OCI-M1 (cell line): Measurements from ENCODE around the gene FTCD.

ENCODE experiments used
- DNase-seq: peaks from one replicate; lab custom pipeline; 2025; lab: John Stamatoyannopoulos, UW

The FTCD gene

DNA sequence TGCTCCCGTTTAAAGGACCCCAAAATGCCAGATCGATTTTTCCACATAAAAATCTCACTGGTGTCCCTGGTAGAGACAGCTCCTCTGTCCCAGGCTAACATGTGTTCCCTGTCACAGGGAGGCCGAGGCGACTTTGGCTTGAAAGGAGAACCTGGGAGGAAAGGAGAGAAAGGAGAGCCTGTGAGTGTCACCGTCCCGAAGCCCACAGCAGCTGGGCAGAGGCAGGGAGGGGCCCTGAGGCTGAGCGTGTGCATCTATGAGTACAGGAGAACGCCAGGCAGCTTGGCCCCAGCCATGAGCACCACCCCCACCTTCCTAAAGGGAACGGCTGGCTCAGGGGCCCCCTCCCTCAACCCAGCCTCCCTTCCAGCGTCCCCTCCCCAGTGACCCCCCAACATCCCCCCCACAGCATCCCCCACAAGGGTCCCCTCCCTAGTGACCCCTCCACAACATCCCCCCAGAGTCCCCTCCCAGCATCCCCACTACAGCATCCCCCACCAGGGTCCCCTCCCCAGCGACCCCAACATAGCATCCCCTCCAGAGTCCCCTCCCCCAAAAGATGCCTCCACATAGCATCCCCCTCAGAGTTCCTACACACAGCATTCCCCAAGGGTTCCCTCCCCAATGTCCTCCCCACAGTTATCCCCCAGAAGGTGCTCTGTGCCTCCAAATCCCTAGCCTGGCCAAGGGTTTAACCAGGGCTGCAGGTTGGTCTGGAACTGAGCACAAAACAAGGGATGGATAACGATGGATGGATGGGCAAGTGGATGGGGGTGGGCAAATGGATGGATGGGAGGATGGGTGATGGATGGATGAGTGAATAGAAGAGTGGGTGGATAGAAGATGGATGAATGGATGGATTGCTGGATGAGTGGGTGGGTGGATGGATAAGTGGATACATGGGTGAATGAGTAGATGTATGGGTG, 32.4 kb downstream of the FTCD start:
- DNase-seq = no peak

DNA sequence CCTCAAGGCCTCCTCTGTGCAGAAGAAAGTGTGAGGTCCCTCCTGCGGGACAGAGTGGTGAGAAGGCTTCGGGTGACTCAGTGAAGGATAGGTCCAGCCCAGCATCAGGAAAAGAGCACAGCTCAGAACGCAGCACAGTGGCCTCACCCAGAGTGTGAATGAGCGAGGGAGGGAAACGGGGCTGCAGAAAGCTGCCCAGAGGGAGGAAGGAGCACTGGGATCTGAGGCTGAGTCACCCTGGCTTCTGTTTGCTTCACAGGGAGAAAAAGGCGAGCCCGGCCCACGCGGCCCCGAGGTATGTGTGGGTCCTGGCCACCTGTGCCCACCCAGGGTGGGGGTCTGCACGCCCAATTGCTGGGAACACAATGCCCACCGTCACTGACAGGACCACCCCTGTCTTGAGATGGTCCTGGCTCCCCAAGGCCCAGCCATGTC, 33.1 kb downstream of the FTCD start:
- no peak for DNase-seq

DNA sequence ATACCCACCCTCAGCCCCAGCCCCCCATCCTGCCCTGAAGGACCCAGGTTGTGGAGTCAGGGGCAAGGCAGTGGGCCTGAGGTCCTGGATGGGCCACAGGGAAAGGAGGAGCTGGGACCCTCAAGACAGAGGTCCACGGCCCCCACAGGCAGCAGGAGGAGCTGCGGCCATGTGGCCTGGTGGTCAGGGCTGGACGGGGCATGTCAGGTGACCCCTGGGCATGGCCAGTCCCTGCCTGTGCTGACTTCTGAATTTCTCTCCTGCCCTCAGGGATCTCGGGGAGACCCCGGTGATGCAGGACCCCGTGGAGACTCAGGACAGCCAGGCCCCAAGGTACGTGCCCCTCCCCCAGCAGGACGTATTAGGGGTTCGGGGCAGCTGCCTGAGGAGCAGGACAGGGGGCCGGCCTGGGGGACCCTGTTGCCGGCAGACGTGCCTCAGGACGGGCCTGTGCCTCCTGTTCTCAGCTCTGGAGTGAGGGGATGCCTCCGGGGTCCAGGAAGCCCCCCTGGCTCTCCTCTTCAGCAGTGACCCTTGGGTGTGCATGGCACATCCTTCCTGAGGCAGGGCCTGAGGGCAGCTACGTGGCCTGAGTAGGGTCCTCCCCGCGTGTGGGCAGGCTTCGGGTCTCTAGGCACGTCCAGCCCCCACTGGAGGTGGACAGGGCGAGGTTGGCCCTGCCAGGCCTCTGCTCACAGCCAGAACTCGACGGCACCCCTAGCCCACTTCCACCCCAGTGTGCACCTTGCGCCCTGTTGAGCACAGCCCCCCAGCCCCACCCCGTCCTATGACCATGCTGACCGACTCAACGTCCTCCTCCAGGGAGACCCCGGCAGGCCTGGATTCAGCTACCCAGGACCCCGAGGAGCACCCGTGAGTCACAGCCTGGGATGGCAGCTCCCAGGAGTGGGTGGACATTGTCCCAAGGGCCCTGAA, 33.8 kb downstream of the FTCD start:
- no peak for DNase-seq

DNA sequence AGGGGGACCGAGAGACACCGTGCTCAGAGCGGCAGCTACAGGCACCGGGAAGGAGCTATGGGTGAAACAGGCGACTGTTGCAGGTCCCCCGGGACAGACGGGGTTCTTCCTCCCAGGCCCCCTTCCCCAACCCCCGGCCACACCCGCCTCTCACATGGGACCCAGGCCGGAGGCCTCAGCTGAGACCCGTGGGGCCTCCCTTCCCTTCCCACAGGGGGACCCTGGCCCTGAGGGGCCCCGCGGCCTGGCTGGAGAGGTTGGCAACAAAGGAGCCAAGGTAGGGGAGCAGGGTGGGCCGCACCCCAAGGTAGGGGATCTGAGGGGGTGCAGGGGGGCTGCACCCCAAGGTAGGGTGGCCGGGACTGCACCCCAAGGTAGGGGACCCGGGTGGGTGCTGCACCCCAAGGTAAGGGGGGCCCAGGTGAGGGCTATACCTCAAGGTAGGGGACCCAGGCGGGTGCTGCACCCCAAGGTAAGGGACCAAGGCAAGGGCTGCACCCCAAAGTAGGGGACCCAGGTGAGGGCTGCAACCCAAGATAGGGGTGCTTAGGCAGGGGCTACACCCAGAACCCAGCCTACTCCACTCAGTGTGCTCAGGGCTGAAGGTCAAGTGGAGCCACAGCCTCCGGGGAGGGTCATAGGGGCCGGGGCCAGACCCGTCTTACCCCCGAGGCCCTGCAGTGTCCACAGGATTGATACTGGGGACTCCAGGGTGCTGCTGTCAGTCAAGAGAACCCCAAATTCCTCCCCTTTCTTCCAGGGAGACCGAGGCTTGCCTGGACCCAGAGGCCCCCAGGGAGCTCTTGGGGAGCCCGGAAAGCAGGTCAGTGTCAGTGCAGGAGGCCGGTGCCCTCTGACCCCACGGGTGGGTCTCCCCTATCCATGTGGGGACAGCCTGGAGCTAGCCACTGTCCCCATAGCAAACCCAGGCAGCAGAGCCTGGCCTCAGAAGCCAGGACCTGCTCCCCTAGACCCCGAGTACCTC, 34.8 kb downstream of the FTCD start:
- no peak for DNase-seq

DNA sequence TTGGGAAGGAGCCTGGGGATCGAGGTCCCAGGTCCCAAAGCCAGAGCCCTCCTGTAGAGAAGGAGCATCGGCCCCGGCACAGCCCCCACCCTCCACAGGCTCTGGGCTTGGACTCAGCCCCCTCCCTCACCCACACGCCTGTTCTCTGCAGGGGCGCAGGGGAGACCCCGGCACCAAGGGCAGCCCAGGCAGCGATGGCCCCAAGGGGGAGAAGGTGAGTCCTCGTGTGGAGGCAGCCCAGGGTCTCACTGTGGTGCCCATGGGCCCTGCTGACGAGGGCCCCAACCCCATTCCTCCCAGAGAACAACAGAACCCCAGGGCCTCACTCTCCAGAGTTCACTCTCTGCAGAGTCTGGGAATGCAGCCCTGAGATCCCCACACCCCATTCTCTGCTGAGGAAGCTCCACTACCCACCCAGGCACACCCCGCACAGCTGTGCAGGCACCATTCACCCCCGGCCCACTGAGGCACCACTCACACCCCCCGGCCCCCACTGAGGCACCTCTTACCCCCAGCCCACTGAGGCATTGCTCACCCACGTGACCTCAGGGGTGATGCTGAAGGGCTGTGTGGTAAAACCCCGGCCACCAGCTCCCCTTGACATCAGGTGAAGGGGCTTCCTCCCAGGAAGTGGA, 35.6 kb downstream of the FTCD start:
- no peak for DNase-seq

GRCh38 chr21:46119144-46119636, 36.2 kb downstream of the FTCD start:
- no peak for DNase-seq

- no peak for DNase-seq
Observed at GRCh38 chr21:46118316-46119143, 36.8 kb downstream of the FTCD start.

DNA sequence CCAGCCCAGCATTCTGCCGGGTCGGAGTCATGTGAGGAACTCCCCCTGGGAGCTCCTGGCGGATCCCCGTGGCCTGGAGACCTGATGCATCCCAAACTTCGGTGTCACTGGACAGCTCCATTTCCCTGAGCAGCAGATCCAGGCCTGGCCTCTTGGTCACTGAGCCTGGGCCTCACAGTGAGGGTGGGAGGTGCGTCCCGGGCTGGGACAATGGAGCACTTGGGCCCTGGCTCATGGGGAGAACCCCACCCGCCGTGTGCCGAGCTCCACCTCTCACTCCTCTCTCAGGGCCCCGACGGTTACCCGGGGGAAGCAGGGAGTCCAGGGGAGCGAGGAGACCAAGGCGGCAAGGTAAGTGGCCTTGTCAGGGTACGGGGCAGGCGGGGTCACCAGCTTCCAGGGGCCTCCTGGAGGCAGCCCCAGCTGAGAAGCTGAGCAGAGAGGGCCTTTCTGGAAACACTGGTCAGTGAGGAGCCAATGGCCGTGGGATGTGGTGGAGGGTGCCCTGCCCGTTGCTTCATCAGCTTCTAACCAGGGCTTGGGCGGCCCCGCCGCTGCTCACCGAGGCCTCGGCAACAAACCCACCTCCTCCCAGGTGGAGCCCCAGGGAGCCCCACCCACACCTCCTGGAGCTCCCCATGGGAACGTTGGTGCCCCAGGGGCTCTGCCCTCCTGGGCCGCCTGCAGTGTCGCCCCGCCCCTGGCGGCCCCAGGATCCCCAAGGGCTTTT, 37.6 kb downstream of the FTCD start:
- DNase-seq = no peak

- no peak for DNase-seq
Observed at GRCh38 chr21:46116776-46117585, 38.4 kb downstream of the FTCD start.

DNA sequence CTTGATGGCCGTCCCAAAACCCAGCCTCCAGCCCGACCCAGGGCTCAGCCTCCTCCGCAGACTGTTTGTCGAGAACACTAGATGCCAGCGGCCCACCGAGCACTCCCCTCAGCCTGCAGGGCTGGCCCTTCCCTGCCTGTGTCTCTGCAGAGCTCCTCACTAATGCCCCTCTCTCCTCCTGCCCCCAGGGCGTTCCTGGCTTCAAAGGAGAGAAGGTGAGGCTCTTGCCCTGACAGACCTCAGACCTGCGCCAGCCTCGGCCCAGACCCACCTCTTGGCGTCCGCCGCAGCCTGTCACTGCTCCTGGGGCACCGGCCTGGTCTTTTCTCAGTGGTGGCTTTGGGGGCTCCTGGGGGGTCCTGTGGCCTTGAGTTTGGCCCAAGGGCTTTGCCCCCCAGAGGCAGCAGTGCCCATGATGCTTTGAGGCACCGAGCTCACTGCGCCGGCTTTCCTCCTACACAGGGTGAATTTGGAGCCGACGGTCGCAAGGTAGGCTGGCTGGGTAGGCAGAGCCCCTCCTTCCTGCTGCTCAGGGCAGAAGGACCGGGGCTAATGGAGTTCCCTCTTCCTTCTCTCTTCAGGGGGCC, 39.1 kb downstream of the FTCD start:
- DNase-seq = no peak

- no peak for DNase-seq
Observed at GRCh38 chr21:46115441-46116188, 39.8 kb downstream of the FTCD start.

DNA sequence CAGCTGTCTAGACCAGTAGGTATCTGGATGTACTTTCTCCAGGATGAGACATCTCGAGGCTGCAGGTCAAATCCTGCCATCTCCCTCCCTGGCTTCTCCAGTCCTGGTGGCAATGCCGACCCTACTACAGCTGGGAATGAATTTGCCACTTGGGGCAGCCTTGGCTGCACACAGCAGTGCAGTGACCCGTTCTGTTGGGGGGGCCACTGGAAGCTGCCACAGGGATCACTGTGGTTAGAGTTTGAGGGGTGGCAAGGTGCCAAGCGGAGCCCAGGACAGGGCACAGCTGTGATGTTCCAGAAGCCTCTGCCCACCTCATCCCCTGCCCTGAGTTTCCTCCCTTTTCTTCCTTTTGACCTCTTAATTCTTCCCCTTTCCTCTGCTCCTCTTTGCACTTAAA, 40.4 kb downstream of the FTCD start:
- DNase-seq = no peak

GRCh38 chr21:46113497-46114176, 41.7 kb downstream of the FTCD start:
- DNase-seq = no peak

GRCh38 chr21:46112725-46113215, 42.6 kb downstream of the FTCD start:
- no peak for DNase-seq

GRCh38 chr21:46111857-46112724, 43.3 kb downstream of the FTCD start:
- DNase-seq = no peak

DNA sequence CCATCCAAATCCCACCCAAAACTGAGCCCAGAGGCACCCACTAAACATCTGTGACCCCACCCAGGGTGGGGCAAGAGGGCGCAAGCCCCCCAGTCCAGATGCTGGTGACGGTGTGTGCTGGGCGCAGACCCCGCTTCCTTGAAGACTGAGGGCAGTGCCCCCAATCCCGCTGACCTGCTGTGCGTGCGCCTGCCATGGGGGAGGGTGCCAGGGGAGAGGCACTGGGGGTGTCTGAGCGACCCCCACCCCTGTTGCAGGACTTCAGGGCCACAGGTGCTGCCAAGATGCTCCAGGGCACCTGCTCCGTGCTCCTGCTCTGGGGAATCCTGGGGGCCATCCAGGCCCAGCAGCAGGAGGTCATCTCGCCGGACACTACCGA, 44.2 kb downstream of the FTCD start:
- no peak for DNase-seq
